Medulla oblongata (tissue), 1 donor: ENCODE results near the gene TRIM47.
"Not testable (repeated sequence)": the region's sequence is repeated elsewhere in the genome, so short reads cannot be mapped to it uniquely, and the experiment has no call there.

Experiments used
- DNase-seq: peaks from one replicate; pipeline ENCODE4 v3.0.0-alpha.2; 2015; ENCODE audit errors: extremely low spot score

TRIM47 gene

GRCh38 chr17:75869282-75870141 is 8.9 kb downstream of the TRIM47 start:
- peak; percentile 87 for DNase-seq

- DNase-seq = not testable (repeated sequence)
Observed at GRCh38 chr17:75868730-75869281, 9.6 kb downstream of the TRIM47 start.

- DNase-seq = not testable (repeated sequence)
Observed at GRCh38 chr17:75865404-75866188, 12.8 kb downstream of the TRIM47 start.

- not testable (repeated sequence) for DNase-seq
Observed at GRCh38 chr17:75864887-75865286, 13.5 kb downstream of the TRIM47 start.

GRCh38 chr17:75864448-75864871 is 13.9 kb downstream of the TRIM47 start:
- peak; percentile 24 for DNase-seq

GRCh38 chr17:75861927-75862317 is 16.5 kb downstream of the TRIM47 start:
- DNase-seq = no peak

GRCh38 chr17:75859358-75859757 is 19.0 kb downstream of the TRIM47 start:
- not testable (repeated sequence) for DNase-seq

- peak; percentile 57 for DNase-seq
Observed at GRCh38 chr17:75856062-75856756, 22.2 kb downstream of the TRIM47 start.

- DNase-seq = peak; percentile 100
Observed at GRCh38 chr17:75855310-75856061, 22.9 kb downstream of the TRIM47 start, which contains the start of gene WBP2. WBP2 (minus strand) TSS chr17:75855335; CDS start chr17:75855297, 38 bp downstream.

- DNase-seq = no peak
Observed at GRCh38 chr17:75854881-75855309, 23.5 kb downstream of the TRIM47 start.

- DNase-seq = peak; percentile 69
Observed at GRCh38 chr17:75854101-75854748, 24.2 kb downstream of the TRIM47 start.

GRCh38 chr17:75853433-75853832 is 24.9 kb downstream of the TRIM47 start:
- DNase-seq = no peak

GRCh38 chr17:75851693-75851991 is 26.7 kb downstream of the TRIM47 start:
- DNase-seq = not testable (repeated sequence)

GRCh38 chr17:75850928-75851692 is 27.3 kb downstream of the TRIM47 start:
- peak; percentile 91 for DNase-seq

GRCh38 chr17:75849724-75850123 is 28.7 kb downstream of the TRIM47 start:
- no peak for DNase-seq

- DNase-seq = no peak
Observed at GRCh38 chr17:75849279-75849646, 29.1 kb downstream of the TRIM47 start.

GRCh38 chr17:75848523-75849278 is 29.7 kb downstream of the TRIM47 start:
- DNase-seq = peak; percentile 82

GRCh38 chr17:75847614-75848522 is 30.5 kb downstream of the TRIM47 start:
- no peak for DNase-seq
